Measurements from ENCODE around the gene TATDN3. TPM values are rescaled to one million over a fixed set of nuclear protein-coding genes. Genes with fewer than 3 reads are reported as not detected.
"Not testable (repeated sequence)": the region's sequence is repeated elsewhere in the genome, so short reads cannot be mapped to it uniquely, and the experiment has no call there.

The TATDN3 gene
- total RNA-seq, 1 experiment from 2014 or later, result 33.5 TPM

DNA sequence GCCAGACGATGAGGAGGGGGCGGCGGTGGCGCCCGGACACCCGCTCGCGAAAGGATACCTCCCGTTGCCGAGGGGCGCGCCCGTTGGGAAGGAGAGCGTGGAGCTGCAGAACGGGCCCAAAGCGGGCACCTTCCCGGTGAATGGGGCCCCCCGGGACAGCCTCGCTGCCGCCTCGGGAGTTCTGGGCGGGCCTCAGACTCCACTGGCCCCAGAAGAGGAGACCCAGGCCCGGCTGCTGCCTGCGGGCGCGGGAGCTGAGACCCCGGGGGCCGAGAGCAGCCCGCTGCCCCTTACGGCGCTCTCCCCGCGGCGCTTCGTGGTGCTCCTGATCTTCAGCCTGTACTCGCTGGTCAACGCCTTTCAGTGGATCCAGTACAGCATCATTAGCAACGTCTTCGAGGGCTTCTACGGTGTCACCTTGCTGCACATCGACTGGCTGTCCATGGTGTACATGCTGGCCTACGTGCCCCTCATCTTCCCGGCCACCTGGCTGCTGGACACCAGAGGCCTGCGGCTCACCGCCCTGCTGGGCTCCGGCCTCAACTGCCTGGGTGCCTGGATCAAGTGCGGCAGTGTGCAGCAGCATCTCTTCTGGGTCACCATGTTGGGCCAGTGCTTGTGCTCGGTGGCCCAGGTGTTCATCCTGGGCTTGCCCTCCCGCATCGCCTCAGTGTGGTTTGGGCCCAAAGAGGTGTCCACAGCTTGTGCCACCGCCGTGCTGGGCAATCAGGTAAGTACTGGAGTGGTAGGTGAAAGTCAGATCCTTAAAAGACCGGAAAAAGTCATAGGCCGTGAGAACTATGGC, 67.0 kb downstream of the TATDN3 start:
- in situ Hi-C loops (cut with HindIII; ENCODE audit: low pct_unique_long_range_greater_than_20kb, low sequenced_read_pairs), result no loop called here
- peak; percentile 17 for DNase-seq (ENCODE audit: low read depth, low spot score)

GRCh38 chr1:212860713-212861581, 69.3 kb downstream of the TATDN3 start:
- in situ Hi-C loops (cut with HindIII; ENCODE audit: low pct_unique_long_range_greater_than_20kb, low sequenced_read_pairs), result no loop called here
- no peak for DNase-seq (ENCODE audit: low read depth, low spot score)

- in situ Hi-C loops (cut with HindIII; ENCODE audit: low pct_unique_long_range_greater_than_20kb, low sequenced_read_pairs), result no loop called here
- no peak for DNase-seq (ENCODE audit: low read depth, low spot score)
Observed at GRCh38 chr1:212862111-212862690, 70.5 kb downstream of the TATDN3 start.

DNA sequence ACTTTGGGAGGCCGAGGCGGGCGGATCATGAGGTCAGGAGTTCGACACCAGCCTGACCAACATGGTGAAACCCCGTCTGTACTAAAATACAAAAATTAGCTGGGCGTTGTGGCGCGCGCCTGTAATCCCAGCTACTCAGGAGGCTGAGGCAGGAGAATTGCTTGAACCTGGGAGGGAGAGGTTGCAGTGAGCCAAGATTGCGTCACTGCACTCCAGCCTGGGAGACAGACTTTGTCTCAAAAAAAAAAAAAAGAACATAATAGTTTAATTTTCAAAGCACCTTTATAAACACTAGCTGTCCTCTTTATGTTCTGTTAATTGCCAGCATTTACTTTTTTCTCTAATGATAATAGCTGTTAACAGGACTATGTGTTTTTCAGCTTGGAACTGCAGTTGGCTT, 71.7 kb downstream of the TATDN3 start:
- DNase-seq (ENCODE audit: low read depth, low spot score); in situ Hi-C loops (cut with HindIII; ENCODE audit: low pct_unique_long_range_greater_than_20kb, low sequenced_read_pairs): not testable (repeated sequence)

DNA sequence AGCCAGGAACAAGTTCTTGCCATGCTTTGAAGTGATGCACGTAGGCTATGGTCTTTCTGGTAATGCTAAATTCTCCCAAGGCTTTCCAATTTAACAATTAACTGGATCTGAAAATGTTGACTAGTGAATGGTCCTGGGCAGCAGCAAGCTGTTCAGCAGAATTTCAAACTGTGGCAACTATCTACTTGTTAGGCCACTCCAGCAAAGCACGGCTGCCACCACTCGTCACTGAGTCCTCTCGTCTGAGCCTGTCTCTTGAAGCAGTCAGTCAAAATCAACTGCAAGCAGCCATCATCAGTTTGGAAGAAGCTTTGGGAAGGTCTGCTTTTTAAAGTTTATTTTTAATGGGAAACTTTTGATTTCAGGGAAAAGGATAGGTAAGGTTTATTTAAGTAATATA, 72.5 kb downstream of the TATDN3 start:
- in situ Hi-C loops (cut with HindIII; ENCODE audit: low pct_unique_long_range_greater_than_20kb, low sequenced_read_pairs), result no loop called here
- no peak for DNase-seq (ENCODE audit: low read depth, low spot score)

Small RNA genes within 50 kb of the gene (small RNA-seq; reads per million reads assigned to genes)
- gene AC104333.1 (0 reads per million in 2 experiments), gene AC104333.2 (0 reads per million in 2 experiments)

Other genes starting within 250 kb of the TATDN3 start
- 10.5 and 11.9 TPM in 2 replicates for gene ATF3, start 183.1 kb upstream of the TATDN3 start, total RNA-seq (2014; rRNA removed; shearing (Covaris generic))
- 6.9 and 7.4 TPM in 2 replicates for gene BATF3, start 92.1 kb upstream of the TATDN3 start, total RNA-seq (2014; rRNA removed; shearing (Covaris generic))
- 34.7 and 42.5 TPM in 2 replicates for gene NSL1, start 117 bp upstream of the TATDN3 start, total RNA-seq (2014; rRNA removed; shearing (Covaris generic))
- 0.40 TPM in 1 of 2 replicates, not detected in the other for gene SPATA45, start 55.8 kb downstream of the TATDN3 start, total RNA-seq (2014; rRNA removed; shearing (Covaris generic))
- gene FLVCR1, start 66.4 kb downstream of the TATDN3 start, total RNA-seq (2014; rRNA removed; shearing (Covaris generic)), result 17.3 and 17.7 TPM in 2 replicates
- 0.69 and 2.1 TPM in 2 replicates for gene VASH2, start 158.6 kb downstream of the TATDN3 start, total RNA-seq (2014; rRNA removed; shearing (Covaris generic))
- 45.5 and 46.2 TPM in 2 replicates for gene ANGEL2, start 224.0 kb downstream of the TATDN3 start, total RNA-seq (2014; rRNA removed; shearing (Covaris generic))